GM12878 (cell line): ENCODE data around the gene MSI2.

Experiments used
- FOXM1 ChIP-seq: IDR thresholded peaks from 2 replicates; pipeline ENCODE4 v1.6.1; 2012; ENCODE audit warnings: low read depth, mild to moderate bottlenecking, inconsistent platforms, low read length, moderate library complexity
- HCFC1 ChIP-seq: fragments of 150-350 bp; IDR thresholded peaks from 2 replicates; pipeline ENCODE4 v1.6.1; 2014; ENCODE audit warnings: low read length
- JUND ChIP-seq: IDR thresholded peaks from 2 replicates; pipeline ENCODE4 v1.6.1; 2012; ENCODE audit warnings: low read depth, mild to moderate bottlenecking, low read length, improper control_type of control experiment, moderate library complexity
- MYC ChIP-seq: IDR thresholded peaks from 2 replicates; pipeline ENCODE4 v1.6.1; 2011; ENCODE audit warnings: mild to moderate bottlenecking, low read length, moderate library complexity, inconsistent platforms; ENCODE audit not compliant: insufficient read depth, insufficient replicate concordance, insufficient read length, severe bottlenecking
- NR2C2 ChIP-seq: IDR thresholded peaks from 2 replicates; pipeline ENCODE4 v1.6.1; 2011; ENCODE audit warnings: borderline replicate concordance, low read depth; ENCODE audit not compliant: control insufficient read depth, insufficient read length
- TF ChIP-seq, protein P1 (sequence below): fragments of 450-650 bp; formaldehyde crosslinking; IDR thresholded peaks from 2 replicates; pipeline ENCODE4 v1.5.0; 2022; ENCODE audit warnings: mild to moderate bottlenecking, missing genetic modification characterization
- TF ChIP-seq, protein P2 (sequence below), 3 experiments: IDR thresholded peaks in 2 of 3; conservative IDR thresholded peaks in 1 of 3; 2 replicates each; pipeline ENCODE4 v1.5.1; 2011; ENCODE audit warnings: low read depth in 3 of 3, low read length in 3 of 3, mild to moderate bottlenecking in 3 of 3, control low read depth in 2 of 3, moderate library complexity in 2 of 3, inconsistent platforms in 1 of 3, mixed read lengths in 1 of 3; ENCODE audit not compliant: control insufficient read depth in 2 of 3, insufficient read depth in 1 of 3; ENCODE audit errors: extremely low read depth in 1 of 3
- TF ChIP-seq, protein P3 (sequence below): fragments of 450-650 bp; IDR thresholded peaks from 2 replicates; pipeline ENCODE4 v1.6.1; 2016; ENCODE audit warnings: mild to moderate bottlenecking

DNA sequence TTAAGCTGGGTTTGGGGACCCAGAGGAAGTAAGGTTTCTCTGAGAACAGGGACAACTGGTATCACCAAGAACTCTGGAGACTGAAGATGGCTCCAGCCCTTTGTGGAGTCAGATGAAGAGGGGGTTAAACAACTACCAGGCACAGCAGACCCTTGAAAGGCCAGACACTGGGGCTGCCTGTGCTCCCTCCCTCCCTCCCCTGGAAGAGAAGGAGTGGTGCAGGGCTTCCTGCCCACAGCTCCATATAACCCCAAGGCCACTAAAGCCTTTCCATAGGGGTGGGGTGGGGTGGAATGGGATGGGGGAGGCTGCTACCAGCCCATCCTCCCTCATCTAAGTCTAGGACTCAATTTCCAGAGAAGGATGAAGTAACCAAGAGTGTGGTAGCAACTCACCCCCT lies 422.1 kb downstream of the MSI2 start:
- TF ChIP-seq, protein P1, sequence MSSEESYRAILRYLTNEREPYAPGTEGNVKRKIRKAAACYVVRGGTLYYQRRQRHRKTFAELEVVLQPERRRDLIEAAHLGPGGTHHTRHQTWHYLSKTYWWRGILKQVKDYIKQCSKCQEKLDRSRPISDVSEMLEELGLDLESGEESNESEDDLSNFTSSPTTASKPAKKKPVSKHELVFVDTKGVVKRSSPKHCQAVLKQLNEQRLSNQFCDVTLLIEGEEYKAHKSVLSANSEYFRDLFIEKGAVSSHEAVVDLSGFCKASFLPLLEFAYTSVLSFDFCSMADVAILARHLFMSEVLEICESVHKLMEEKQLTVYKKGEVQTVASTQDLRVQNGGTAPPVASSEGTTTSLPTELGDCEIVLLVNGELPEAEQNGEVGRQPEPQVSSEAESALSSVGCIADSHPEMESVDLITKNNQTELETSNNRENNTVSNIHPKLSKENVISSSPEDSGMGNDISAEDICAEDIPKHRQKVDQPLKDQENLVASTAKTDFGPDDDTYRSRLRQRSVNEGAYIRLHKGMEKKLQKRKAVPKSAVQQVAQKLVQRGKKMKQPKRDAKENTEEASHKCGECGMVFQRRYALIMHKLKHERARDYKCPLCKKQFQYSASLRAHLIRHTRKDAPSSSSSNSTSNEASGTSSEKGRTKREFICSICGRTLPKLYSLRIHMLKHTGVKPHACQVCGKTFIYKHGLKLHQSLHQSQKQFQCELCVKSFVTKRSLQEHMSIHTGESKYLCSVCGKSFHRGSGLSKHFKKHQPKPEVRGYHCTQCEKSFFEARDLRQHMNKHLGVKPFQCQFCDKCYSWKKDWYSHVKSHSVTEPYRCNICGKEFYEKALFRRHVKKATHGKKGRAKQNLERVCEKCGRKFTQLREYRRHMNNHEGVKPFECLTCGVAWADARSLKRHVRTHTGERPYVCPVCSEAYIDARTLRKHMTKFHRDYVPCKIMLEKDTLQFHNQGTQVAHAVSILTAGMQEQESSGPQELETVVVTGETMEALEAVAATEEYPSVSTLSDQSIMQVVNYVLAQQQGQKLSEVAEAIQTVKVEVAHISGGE (CRISPR knock-in tag) = no peak
- TF ChIP-seq, protein P2, sequence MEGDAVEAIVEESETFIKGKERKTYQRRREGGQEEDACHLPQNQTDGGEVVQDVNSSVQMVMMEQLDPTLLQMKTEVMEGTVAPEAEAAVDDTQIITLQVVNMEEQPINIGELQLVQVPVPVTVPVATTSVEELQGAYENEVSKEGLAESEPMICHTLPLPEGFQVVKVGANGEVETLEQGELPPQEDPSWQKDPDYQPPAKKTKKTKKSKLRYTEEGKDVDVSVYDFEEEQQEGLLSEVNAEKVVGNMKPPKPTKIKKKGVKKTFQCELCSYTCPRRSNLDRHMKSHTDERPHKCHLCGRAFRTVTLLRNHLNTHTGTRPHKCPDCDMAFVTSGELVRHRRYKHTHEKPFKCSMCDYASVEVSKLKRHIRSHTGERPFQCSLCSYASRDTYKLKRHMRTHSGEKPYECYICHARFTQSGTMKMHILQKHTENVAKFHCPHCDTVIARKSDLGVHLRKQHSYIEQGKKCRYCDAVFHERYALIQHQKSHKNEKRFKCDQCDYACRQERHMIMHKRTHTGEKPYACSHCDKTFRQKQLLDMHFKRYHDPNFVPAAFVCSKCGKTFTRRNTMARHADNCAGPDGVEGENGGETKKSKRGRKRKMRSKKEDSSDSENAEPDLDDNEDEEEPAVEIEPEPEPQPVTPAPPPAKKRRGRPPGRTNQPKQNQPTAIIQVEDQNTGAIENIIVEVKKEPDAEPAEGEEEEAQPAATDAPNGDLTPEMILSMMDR (IDR thresholded peaks at IDR 0.05 in 2 of 3, conservative IDR thresholded peaks at IDR 0.05 in 1 of 3; ENCODE audit: control insufficient read depth in 2 of 3, extremely low read depth in 1 of 3, insufficient read depth in 1 of 3, low read depth in 3 of 3, low read length in 3 of 3) = no peak
- TF ChIP-seq, protein P3, sequence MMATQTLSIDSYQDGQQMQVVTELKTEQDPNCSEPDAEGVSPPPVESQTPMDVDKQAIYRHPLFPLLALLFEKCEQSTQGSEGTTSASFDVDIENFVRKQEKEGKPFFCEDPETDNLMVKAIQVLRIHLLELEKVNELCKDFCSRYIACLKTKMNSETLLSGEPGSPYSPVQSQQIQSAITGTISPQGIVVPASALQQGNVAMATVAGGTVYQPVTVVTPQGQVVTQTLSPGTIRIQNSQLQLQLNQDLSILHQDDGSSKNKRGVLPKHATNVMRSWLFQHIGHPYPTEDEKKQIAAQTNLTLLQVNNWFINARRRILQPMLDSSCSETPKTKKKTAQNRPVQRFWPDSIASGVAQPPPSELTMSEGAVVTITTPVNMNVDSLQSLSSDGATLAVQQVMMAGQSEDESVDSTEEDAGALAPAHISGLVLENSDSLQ = no peak
- TF ChIP-seq JUND = no peak
- TF ChIP-seq MYC = no peak
- no peak for TF ChIP-seq FOXM1
- TF ChIP-seq HCFC1 = no peak
- no peak for TF ChIP-seq NR2C2
